Esophagus squamous epithelium (tissue), 5 donors: ENCODE results near the gene METTL22. TPM values are rescaled to one million over a fixed set of nuclear protein-coding genes. Genes with fewer than 3 reads are reported as not detected.

Source experiments
- DNase-seq: peaks from one replicate; lab custom pipeline; 2025; lab: John Stamatoyannopoulos, UW
- H3K27ac ChIP-seq, 4 donors: fragments of 200-600 bp; sonication (generic); one replicate each; pipeline ENCODE4 v1.5.1; 2016 to 2019; ENCODE audit warnings: mild to moderate bottlenecking in 1 of 4
- H3K27me3 ChIP-seq, 4 donors: fragments of 200-600 bp; sonication (generic); 1 replicate in 3 of 4; 2 replicates in 1 of 4; pipeline versions ENCODE4 v1.5.1 to v1.6.0; 2017 to 2021; ENCODE audit warnings: antibody characterized with exemption in 1 of 4
- H3K36me3 ChIP-seq, 3 donors: fragments of 200-600 bp; sonication (generic); one replicate each; pipeline ENCODE4 v1.5.1; 2016 to 2019
- H3K4me1 ChIP-seq, 3 donors: fragments of 200-600 bp; sonication (generic); one replicate each; pipeline ENCODE4 v1.5.1; 2017 to 2019
- H3K4me3 ChIP-seq, 4 donors: fragments of 200-600 bp; sonication (generic); 1 replicate in 3 of 4; 2 replicates in 1 of 4; pipeline ENCODE4 v1.5.1; 2016 to 2019; ENCODE audit warnings: mild to moderate bottlenecking in 2 of 4, moderate library complexity in 1 of 4
- H3K9me3 ChIP-seq, 3 donors: fragments of 200-600 bp; sonication (generic); one replicate each; pipeline ENCODE4 v1.5.1; 2016 to 2019
- POLR2A ChIP-seq, 4 donors: fragments of 450-650 bp; IDR thresholded peaks; one replicate each; pipeline ENCODE4 v1.6.1; 2017; ENCODE audit warnings: antibody characterized with exemption in 4 of 4, mild to moderate bottlenecking in 4 of 4, moderate library complexity in 3 of 4
- WGBS, 2 donors: methylation state at CpG; one replicate each; pipeline ENCODE4 v1.1.5; 2018; 5-methylcytosine and 5-hydroxymethylcytosine counted together
- intact Hi-C: fragments of 100-400 bp; cut with DNase I; formaldehyde crosslinking; loops from one replicate; pipeline ENCODE4 v1.15.0; 2022
- total RNA-seq, 4 donors: library from RNA; depleted of rRNA; stranded (reverse); fragments of >200 nt; gene quantifications; one replicate each; pipeline ENCODE4 v1.1.0, GENCODE V29; 2016
- TF ChIP-seq, protein P1 (sequence below), 6 experiments: fragments of 450-650 bp in 4 of 6; fragments of 200-600 bp in 2 of 6; sonication (generic) in 2 of 6; IDR thresholded peaks; one replicate each; pipeline ENCODE4 v1.5.1; 2016 to 2019; ENCODE audit warnings: antibody characterized with exemption in 6 of 6, mild to moderate bottlenecking in 4 of 6, moderate library complexity in 4 of 6
- donor health status: DM: yes; HTN: yes; CAD: no.

Gene METTL22
- total RNA-seq, 4 donors from 2014 or later = 4.9 to 28.4 (median 13.0) TPM

- intact Hi-C loops = loop anchor here (2.0 kb wide), 1 partner anchor 132 kb away; no protein-coding TSS in a partner anchor
- TF ChIP-seq, protein P1, sequence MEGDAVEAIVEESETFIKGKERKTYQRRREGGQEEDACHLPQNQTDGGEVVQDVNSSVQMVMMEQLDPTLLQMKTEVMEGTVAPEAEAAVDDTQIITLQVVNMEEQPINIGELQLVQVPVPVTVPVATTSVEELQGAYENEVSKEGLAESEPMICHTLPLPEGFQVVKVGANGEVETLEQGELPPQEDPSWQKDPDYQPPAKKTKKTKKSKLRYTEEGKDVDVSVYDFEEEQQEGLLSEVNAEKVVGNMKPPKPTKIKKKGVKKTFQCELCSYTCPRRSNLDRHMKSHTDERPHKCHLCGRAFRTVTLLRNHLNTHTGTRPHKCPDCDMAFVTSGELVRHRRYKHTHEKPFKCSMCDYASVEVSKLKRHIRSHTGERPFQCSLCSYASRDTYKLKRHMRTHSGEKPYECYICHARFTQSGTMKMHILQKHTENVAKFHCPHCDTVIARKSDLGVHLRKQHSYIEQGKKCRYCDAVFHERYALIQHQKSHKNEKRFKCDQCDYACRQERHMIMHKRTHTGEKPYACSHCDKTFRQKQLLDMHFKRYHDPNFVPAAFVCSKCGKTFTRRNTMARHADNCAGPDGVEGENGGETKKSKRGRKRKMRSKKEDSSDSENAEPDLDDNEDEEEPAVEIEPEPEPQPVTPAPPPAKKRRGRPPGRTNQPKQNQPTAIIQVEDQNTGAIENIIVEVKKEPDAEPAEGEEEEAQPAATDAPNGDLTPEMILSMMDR (IDR thresholded peaks at IDR 0.05) = peak; percentile 27 to 92 (median 70)
- TF ChIP-seq POLR2A (IDR thresholded peaks at IDR 0.05) = no peak
- no peak for DNase-seq
- H3K36me3 ChIP-seq = peaks cover 0 to 21% (median 0%) of the 10 kb centered on the region in 3 donors
- H3K27me3 ChIP-seq = no peaks in the 10 kb centered on the region
- H3K4me3 ChIP-seq = no peak overlapping the region
- H3K4me1 ChIP-seq = no peaks in the 10 kb centered on the region
- H3K9me3 ChIP-seq = no peaks in the 10 kb centered on the region
- no peak overlapping the region for H3K27ac ChIP-seq
- WGBS, 2 donors = 3 to 22% methylated on average over 11 to 12 of the region's 13 CpGs
These were observed 39.4 kb downstream of the METTL22 start for GRCh38 chr16:8660841-8661301.

DNA sequence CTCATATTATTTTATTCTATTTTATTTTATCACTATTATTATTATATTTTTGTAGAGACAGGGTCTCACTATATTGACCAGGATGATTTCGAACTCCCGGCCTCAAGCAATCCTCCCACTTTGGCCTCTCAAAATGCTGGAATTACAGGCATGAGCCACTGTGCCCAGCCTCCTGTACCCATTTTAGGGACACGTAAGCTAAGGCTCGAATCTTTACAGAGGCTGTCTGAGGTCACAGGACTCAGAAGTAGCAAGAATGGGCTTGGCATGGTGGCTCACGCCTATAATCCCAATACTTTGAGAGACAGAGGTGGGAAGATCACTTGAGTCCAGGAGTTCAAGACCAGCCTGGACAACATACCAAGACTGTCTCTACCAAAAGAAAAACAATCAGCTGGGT, 40.2 kb downstream of the METTL22 start:
- Histone ChIP-seq H3K27me3 (no peaks in the 10 kb centered on the region), H3K36me3 (peaks cover 0 to 25% (median 0%) of the 10 kb centered on the region in 3 donors), H3K4me3 (no peak overlapping the region), H3K27ac (no peak overlapping the region), H3K4me1 (no peaks in the 10 kb centered on the region), H3K9me3 (no peaks in the 10 kb centered on the region)
- intact Hi-C loops = loop anchor here (2.0 kb wide), 1 partner anchor 131 kb away; no protein-coding TSS in a partner anchor
- DNase-seq = no peak
- WGBS, 2 donors = 19 to 52% methylated on average over 2 to 3 of the region's 5 CpGs
- TF ChIP-seq, protein P1 (IDR thresholded peaks at IDR 0.05) = no peak
- TF ChIP-seq POLR2A (IDR thresholded peaks at IDR 0.05) = no peak

GRCh38 chr16:8663192-8664089, 41.9 kb downstream of the METTL22 start:
- TF ChIP-seq POLR2A (IDR thresholded peaks at IDR 0.05) = no peak
- TF ChIP-seq, protein P1 (IDR thresholded peaks at IDR 0.05) = no peak
- H3K36me3 ChIP-seq = peaks cover 0 to 33% (median 0%) of the 10 kb centered on the region in 3 donors
- H3K27ac ChIP-seq = no peak overlapping the region
- no peak overlapping the region for H3K4me3 ChIP-seq
- H3K9me3 ChIP-seq = no peaks in the 10 kb centered on the region
- 71 to 73% methylated on average over 8 to 9 of the region's 9 CpGs for WGBS, 2 donors
- no peaks in the 10 kb centered on the region for H3K4me1 ChIP-seq
- intact Hi-C loops = no loop called here
- no peaks in the 10 kb centered on the region for H3K27me3 ChIP-seq
- no peak for DNase-seq

DNA sequence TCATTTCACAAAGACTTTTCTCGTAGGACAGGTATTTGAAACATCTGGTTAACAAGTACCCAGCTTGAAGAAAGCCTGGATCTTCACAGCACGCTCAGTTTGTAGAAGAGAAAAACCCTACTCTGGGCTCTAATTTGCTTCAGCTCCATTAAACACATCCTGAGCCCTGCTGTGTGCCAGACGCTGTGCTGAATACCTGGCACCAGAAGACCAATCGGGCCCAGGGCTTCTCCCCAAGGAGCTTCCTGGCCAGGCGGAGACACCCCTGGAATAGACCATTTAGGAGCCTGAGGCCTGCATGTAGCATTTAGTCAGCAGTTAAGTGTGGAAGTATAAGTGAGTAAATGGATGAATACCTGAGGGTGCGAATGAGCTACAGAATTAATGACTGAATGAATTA, 44.0 kb downstream of the METTL22 start:
- Histone ChIP-seq H3K36me3 (peaks cover 0 to 33% (median 0%) of the 10 kb centered on the region in 3 donors), H3K9me3 (no peaks in the 10 kb centered on the region), H3K4me1 (no peaks in the 10 kb centered on the region), H3K27me3 (no peaks in the 10 kb centered on the region), H3K27ac (no peak overlapping the region), H3K4me3 (no peak overlapping the region)
- intact Hi-C loops = no loop called here
- DNase-seq = no peak
- WGBS, 2 donors = 64 to 78% methylated on average over 5 to 6 of the region's 6 CpGs
- TF ChIP-seq, protein P1 (IDR thresholded peaks at IDR 0.05) = no peak
- no peak for TF ChIP-seq POLR2A (IDR thresholded peaks at IDR 0.05)

- Histone ChIP-seq H3K9me3 (no peaks in the 10 kb centered on the region), H3K27me3 (no peaks in the 10 kb centered on the region), H3K4me3 (no peak overlapping the region), H3K27ac (no peak overlapping the region), H3K36me3 (peaks cover 0 to 33% (median 0%) of the 10 kb centered on the region in 3 donors), H3K4me1 (no peaks in the 10 kb centered on the region)
- DNase-seq = no peak
- whole genome bisulfite sequencing, 2 donors = 69 to 98% methylated on average over 3 of the region's 3 CpGs
- TF ChIP-seq POLR2A (IDR thresholded peaks at IDR 0.05) = no peak
- TF ChIP-seq, protein P1 (IDR thresholded peaks at IDR 0.05) = no peak
- intact Hi-C loops = no loop called here
These were observed 46.0 kb downstream of the METTL22 start for GRCh38 chr16:8667492-8667891.
